HFF-Myc (cell line): ENCODE measurements around the gene MBNL2.

ENCODE experiments used
- DNase-seq: peaks from one replicate; pipeline ENCODE4 v3.0.0-alpha.2; 2011; ENCODE audit warnings: low read depth; ENCODE audit errors: extremely low read depth
- H3K4me3 ChIP-seq: replicated peaks from 2 replicates; pipeline ENCODE4 v1.5.1; 2011; ENCODE audit warnings: low read depth, mild to moderate bottlenecking, control low read depth, low read length
- TF ChIP-seq, protein P1 (sequence below): IDR thresholded peaks from 2 replicates; pipeline ENCODE4 v1.5.1; 2012; ENCODE audit warnings: mild to moderate bottlenecking, low read depth, low read length, control low read depth; ENCODE audit errors: missing control alignments

MBNL2 gene

DNA sequence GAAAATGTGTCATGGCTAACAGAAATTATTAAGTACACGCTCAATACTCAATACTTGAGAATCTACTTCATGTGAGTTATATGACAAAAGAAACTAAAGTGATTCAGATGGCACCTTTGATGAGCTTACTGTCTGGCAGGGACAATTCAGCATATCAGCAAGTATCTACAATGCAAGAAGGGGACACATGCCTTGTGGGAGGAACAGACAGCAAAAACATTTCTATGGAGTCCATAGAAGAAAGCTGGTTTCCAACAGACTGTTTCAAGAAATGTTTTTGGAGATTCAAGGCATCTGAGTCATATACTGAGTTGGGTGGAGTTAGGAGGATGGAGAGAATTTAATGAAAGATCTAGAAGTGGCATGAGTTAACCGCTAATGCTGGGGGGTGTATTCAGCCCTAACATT is 54.7 kb downstream of the MBNL2 start:
- no peak for DNase-seq
- H3K4me3 ChIP-seq, result no peak overlapping the region
- TF ChIP-seq, protein P1, sequence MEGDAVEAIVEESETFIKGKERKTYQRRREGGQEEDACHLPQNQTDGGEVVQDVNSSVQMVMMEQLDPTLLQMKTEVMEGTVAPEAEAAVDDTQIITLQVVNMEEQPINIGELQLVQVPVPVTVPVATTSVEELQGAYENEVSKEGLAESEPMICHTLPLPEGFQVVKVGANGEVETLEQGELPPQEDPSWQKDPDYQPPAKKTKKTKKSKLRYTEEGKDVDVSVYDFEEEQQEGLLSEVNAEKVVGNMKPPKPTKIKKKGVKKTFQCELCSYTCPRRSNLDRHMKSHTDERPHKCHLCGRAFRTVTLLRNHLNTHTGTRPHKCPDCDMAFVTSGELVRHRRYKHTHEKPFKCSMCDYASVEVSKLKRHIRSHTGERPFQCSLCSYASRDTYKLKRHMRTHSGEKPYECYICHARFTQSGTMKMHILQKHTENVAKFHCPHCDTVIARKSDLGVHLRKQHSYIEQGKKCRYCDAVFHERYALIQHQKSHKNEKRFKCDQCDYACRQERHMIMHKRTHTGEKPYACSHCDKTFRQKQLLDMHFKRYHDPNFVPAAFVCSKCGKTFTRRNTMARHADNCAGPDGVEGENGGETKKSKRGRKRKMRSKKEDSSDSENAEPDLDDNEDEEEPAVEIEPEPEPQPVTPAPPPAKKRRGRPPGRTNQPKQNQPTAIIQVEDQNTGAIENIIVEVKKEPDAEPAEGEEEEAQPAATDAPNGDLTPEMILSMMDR, result no peak

DNA sequence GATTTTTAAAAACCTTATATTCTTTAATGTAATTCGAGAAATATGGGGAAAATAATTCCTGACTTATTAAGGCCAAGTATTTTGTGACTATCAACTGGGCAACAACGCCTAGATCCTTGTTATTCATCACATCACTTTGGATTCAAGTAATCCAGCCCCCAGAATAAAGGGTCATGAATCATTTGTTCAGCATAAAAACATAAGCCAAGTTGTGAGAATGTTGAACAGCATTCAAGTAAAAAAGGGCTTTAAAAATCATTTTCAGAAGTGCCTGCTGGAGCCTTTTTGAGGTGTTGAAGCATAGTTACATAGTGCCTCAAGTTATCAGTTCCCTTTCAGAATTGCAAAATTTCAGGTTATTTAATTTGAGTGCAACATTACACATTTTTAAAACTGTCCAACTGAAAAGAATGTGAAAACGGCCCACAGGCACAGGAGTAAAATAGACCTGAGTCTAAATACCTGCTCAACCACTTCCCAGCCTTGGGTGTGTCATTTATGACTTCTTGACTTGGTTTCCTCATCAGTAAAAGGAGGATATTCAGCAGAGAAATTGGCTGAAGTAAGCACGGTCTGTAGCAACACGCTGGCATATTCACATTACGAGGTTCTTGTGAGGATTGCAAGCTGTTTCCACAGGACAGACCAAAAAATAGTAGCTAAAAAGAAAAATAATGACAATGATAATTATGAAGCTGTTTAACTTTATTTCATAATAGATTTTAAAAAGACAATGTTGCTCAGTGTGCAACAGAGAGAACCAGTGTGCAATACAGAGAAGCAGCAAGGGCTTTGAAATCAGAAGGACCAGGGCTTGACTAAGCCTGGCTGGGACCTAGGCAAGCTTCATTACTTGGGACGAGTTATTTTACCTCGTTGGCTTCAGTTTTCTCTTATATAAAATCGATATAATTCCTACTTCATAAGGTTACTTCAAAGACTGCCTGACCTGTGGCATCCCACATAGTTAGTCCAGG is 56.6 kb downstream of the MBNL2 start:
- DNase-seq, result no peak
- TF ChIP-seq, protein P1, result no peak
- H3K4me3 ChIP-seq, result no peak overlapping the region

- H3K4me3 ChIP-seq, result no peak overlapping the region
- TF ChIP-seq, protein P1, result no peak
- no peak for DNase-seq
Measured at GRCh38 chr13:97279913-97280312, 57.8 kb downstream of the MBNL2 start.

DNA sequence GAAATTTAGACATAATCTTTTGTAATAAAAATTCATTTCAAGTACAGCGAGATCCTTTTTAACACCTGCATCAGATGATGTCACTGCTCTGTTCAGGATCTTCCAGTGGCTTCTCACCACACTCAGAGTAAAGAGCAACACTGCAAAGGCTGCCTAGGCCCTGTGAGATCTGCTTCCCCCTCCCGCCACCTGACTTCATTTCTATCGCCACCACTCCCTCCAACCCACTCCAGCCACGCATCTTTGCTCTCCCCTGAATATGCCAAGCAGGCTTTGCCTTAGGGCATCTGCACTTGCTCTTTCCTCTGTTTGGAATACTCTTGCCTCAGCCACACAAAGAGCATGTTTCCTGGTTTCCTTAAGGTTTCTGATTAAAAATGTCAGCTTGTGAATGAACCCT is 58.3 kb downstream of the MBNL2 start:
- H3K4me3 ChIP-seq, result no peak overlapping the region
- TF ChIP-seq, protein P1, result no peak
- no peak for DNase-seq

- TF ChIP-seq, protein P1, result no peak
- no peak overlapping the region for H3K4me3 ChIP-seq
- DNase-seq, result no peak
Measured at GRCh38 chr13:97281028-97281427, 58.9 kb downstream of the MBNL2 start.

DNA sequence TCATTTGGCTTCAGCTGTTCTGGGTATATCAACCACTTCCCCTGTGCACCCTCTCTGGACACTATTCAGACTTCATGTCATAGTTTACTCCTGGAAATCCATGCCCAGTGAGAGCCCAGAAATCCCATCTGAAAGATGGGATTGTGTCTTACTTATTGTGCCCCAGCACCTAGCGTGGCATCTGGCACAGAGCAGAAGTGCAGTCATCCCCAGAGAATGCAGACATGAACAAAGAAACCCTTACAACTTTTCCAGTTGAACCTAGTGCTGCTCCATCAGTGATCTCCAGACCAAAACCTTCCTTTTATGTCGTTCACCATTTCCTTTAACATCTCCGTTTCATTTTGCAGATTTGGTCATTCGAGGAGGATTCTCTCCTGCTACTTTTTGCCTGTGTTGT is 60.6 kb downstream of the MBNL2 start:
- H3K4me3 ChIP-seq, result no peak overlapping the region
- TF ChIP-seq, protein P1, result no peak
- no peak for DNase-seq
